HG02852 (cell line): Measurements from ENCODE around the gene CSMD2.
"Not testable (repeated sequence)": the region's sequence is repeated elsewhere in the genome, so short reads cannot be mapped to it uniquely, and the experiment has no call there.

Experiments
- ATAC-seq: cut with Tn5 transposase; IDR thresholded peaks from one replicate; pipeline ENCODE4 v1.9.1; 2021; ENCODE audit warnings: mild to moderate bottlenecking, moderate library complexity; ENCODE audit not compliant: unreplicated experiment

The CSMD2 gene

DNA sequence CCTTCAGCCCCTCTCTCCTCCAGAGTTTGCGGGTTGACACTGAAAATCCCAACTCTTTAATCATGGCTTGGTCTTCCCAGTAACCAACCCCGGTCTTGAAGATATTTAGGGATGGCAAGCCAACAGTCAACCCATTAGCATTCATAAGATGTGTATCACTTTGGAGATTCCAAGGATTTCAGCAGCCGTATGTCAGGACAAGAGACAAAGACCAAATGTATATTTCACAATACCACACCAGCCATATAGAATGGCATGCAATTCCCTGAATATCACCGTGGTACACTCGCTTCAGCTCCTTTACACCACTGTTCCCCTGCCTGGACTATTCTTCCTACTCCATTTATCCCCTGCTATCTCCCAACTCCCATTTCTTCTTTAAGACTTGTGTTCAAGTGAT, 109.2 kb downstream of the CSMD2 start:
- no peak for ATAC-seq

DNA sequence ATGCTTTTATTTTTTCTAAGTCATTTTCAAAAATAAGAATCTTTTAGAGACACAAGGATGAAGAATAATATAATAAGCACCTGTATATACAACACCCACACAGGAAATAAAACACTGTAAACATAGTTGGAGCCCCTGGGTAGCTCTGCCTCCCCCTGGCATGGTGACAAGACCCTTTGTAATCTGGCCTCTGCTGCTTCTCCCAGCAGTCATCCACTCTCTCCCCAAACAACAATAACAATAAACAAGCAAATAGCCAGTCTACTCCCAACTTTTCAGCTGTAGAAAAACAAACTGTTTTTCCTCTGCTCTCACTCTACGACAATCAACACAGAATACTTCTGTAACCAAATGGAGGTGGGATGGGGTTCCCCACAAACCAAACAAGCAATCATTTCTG, 110.1 kb downstream of the CSMD2 start:
- ATAC-seq: no peak

DNA sequence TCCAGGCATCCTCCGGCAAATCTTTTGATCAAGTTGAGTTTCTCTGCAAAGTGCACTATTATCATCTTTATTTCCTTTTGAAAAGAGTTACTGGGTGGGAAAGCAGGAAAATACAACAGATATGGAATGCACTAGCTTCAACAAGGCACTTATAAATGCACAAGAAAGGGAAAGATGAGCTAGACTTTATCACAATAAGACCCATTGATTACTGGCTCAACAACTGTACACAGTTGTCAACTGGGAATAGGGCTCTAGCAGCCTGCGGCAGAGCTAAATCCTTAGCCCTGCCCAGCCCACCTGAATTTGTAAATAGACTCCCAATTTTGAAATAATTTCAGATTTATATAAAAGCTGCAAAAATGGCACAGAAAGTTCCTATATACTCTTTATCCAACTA, 111.4 kb downstream of the CSMD2 start:
- ATAC-seq: no peak

DNA sequence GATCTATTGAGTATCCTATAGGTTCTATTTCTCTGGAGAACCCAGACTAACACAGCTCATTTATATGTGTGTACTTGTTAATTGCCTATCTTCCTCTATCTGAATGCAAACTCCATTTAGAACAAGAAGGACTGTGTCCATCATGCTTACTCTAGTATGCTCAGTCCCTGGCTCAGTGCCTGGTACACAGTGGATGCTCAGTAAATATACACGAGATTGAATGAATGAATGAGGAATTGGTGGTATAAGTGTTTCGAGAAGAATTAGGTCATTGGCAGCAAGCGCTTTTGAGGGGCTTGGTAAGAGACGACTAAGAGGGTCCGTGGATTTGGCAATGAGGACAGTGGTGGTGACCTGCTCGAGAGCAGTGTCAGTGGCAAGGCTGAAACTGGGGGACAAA, 112.5 kb downstream of the CSMD2 start:
- no peak for ATAC-seq

- ATAC-seq: no peak
These were observed 114.1 kb downstream of the CSMD2 start for GRCh38 chr1:34050709-34051485.

DNA sequence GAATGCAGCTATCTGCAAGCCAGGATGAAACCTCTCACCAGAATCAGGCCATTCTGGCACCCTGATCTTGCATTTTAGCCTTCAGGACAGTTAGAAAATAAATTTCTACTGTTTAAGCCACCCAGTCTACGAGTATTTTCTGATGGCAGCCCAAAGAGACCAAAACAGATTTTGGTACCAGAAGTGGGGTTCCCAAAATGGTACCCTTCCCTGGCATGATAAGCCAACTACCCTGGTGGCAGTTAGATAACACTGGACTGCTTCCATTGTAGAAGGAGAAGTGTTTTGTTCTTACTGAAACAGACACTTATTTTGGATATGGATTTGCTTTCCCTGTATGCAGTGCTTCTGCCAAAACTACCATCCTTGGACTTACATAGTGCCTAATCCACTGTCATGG, 115.0 kb downstream of the CSMD2 start:
- ATAC-seq: no peak

- no peak for ATAC-seq
These were observed 115.6 kb downstream of the CSMD2 start for GRCh38 chr1:34049477-34049876.

- no peak for ATAC-seq
These were observed 127.2 kb downstream of the CSMD2 start for GRCh38 chr1:34037856-34038255.

DNA sequence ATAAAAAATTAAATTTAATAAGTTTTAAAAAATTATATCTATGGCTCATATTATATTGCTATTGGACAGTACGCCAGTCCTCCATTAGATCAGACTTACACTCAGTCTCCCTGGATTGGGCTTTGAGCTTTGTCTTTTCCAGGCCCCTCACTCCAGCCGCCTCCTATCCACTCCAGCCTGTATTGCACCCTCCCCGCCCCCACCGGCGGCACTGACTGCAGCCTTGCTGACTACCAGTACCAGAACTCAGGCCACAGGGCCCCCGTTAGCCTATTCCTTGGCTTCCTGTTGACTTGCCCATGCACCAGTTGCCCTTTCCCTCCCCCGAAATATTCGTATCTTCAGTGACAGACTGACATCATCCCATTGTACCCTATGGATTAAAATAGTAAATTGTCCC, 127.9 kb downstream of the CSMD2 start:
- no peak for ATAC-seq

- ATAC-seq: no peak
These were observed 131.0 kb downstream of the CSMD2 start for GRCh38 chr1:34034036-34034435.

DNA sequence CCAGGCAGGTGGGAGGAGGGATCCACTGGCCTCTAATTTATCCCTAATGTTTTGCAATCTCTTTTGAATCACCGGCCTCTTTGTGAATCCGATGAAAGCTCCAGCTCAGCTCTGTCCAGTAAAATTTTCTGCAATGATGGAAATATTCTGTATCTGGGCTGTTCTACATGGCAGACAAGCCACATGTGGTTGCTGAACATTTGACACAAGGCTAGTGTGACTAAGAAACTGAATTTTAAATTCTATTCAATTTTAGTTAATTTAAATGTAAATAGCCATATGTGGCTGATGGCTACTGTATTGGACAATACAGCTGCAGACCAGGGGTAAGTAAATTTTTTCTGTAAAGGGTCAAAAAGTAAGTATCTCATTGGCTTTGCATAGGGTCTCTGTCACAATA, 135.1 kb downstream of the CSMD2 start:
- no peak for ATAC-seq

DNA sequence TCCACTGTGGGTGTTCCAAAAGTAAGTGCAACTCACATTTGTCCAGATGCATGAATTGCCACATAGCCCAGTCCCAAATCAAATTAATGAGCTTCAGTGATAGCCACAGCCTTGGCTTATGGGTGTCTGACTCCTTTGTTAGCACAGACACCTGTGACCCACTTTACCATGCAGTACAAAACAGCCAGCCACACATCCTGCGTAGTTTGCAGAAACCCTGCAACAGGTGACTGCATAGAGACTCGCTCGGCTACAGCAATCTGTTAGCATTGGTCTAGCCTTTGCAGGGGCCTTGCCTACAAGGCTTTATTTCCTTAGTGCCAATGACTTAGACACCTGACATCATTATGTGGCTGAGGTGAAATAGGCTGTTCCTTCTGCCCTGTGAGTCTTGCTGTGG, 135.5 kb downstream of the CSMD2 start:
- ATAC-seq: no peak

GRCh38 chr1:34028381-34029055, 136.5 kb downstream of the CSMD2 start:
- ATAC-seq: no peak

DNA sequence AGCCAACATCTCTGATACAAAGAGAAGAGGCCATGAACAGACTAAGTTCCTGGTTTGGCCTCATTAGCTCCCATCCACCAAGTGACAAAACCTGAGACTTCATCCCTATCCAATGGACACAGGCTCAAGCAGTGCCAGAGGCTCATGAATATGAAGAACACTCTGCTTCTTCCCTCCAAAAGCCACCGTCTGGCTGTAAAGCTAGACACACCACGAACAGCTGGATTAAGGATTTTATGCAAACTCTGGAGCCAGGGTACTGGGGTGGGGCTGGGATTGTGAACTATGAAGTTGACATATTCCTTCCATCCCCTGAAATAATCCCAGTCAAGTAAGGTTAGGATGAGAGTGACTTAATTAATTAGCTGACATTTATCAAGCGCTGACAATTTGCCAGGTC, 139.4 kb downstream of the CSMD2 start:
- ATAC-seq: no peak

- no peak for ATAC-seq
These were observed 140.5 kb downstream of the CSMD2 start for GRCh38 chr1:34024485-34024884.

DNA sequence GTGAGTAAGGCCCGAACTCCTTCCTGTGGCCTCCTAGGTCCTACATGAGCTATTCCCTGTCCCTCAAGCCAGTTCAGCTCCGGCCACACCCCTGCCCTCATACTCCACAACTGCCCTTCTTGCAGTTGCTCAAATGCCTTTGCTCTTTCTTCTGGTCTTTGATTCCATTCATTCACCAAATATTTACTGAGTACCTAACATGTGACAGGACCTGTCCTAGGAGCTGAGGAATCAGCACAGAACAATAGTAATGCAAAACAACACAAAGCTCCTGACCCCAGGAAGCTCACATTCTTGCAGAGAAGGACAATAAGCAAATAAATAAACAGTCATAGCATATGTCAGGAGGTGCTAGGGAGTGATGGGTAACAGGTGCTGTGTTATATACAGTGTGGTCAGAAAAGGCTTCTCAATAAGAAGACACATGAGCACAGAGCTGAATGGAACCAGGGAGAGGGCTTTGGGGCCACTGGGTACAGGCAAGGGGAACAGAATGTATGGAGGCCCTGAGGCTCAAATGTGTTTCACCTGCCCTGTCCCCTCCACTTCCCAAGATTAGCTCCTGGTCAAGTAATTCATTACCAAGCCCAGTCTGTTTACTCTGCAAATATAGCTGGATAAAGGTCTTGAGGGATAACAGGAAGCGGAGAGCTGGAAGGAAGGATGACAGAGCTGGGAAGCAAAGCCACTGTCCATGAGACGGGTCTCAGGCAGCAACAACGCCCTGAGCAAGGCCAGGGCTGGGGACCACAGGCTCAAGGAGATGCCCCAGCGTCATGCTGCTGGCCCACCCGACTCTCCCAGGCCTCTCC, 145.1 kb downstream of the CSMD2 start:
- ATAC-seq: no peak

GRCh38 chr1:34018285-34018684, 146.7 kb downstream of the CSMD2 start:
- ATAC-seq: no peak

DNA sequence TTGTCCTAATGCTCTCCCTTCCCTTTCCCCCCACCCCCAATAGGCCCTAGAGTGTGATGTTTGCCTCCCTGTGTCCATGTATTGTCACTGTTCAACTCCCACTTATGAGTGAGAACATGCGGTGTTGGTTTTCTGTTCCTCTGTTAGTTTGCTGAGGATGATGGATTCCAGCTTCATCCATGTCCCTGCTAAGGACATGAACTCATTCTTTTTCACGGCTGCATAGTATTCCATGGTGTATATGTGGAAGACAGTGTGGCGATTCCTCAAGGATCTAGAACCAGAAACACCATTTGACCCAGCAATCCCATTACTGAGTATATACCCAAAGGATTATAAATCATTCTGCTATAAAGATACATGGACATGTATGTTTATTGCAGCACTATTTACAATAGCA, 148.7 kb downstream of the CSMD2 start:
- ATAC-seq: not testable (repeated sequence)

DNA sequence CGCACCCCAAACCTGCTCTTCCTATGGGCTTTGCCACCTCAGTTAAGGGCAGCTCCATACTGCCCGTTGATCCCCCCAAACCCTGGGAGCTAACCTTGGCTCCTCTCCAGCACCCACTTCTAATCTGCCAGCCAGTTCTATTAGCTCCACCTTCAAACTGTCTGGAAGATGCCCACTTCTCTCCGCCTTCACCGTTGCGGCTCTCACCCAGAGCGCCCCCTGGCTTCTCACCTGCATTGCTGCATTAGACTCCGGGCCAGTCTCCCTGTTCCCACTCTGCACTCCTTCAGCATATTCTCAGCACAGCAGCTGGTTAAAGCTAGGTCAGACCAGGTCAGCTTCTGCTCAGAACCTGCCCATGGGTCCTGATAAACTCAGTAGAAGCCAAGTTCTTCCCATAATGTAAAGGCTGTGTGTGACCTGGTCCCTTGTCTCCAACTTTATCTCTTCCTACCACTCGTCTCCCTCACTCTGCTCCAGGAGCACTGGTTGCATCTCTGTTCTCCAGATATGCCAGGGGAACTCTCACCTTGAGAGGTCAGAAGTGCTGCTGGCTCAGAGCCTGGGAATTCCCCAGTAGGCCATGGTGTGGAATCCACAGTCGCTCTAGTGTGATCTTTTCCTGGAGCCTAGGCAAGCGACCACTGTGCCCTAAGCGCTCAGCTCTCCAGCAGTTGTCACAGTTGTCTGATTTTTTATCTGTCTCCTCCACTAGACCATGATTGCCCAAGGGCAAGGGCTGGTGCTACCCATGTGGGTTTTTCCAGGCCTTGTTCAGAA, 150.9 kb downstream of the CSMD2 start:
- ATAC-seq: no peak

- no peak for ATAC-seq
These were observed 151.9 kb downstream of the CSMD2 start for GRCh38 chr1:34013136-34013535.
